ENCODE results near the gene PUM2. TPM values are rescaled to one million over a fixed set of nuclear protein-coding genes. Genes with fewer than 3 reads are reported as not detected.

The PUM2 gene
- total and polyA plus RNA-seq, 2 of the 13 experiments (the other 11 are each of a cell fraction or from before 2014, with no cell fraction given) = 69.6 to 69.8 TPM

DNA sequence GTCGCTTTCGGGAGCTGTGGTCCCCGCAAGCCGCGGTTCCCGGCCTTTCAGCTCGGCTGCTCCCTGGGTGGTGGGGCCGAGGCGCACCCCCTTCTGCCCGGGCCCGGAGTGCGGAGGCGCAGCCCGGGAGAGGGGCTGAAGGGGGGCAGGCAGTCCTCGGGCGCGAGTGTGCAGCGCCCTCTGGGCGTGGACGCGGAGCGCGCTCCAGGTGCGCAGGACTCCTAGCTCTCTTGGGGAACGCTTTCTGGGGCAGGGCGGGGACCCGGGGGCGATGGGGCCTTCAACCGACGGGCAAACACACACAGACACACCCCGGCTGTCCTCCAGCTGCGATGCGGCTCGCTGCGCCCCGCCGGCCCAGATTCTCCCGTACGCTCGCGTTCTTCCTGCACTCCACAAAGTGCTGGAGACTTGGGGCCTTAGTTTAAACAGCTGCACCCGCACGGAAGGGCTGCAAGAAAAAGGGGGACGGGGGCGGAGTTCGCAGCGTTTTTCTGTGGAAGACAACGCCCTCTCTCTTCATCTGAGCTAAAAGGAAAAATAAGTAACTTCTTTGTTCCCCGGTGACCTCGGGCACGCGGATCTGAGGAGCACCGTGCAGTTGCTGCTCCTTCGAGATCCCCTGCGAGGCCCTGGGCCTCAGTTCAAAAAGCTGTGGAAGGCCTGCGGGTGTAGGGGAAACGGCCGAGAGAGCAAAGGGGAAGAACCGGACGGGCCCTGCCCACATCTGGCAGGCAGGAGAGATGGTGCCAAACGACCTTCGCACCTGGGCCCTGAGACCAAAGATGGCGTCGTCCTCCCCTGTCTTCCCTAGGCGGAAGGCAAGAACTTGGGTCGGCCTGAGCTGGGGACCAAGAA lies 125.1 kb downstream of the PUM2 start (continued):
- peak; percentile 48 for TF ChIP-seq RBM22 (optimal IDR thresholded peaks at IDR 0.05; ENCODE audit: low read length)
- peak; percentile 78 for TF ChIP-seq BCL6 (CRISPR knock-in tag; IDR thresholded peaks at IDR 0.05)
- TF ChIP-seq NFIC (IDR thresholded peaks at IDR 0.05; ENCODE audit: low read length) = no peak; the same call in 1 of the 2 replicates
- peak; percentile 50; the same call in 1 of the 2 replicates for TF ChIP-seq POLR2AphosphoS5 (IDR thresholded peaks at IDR 0.05; ENCODE audit: low read depth, low read length)
- TF ChIP-seq FOXO1 (CRISPR knock-in tag; IDR thresholded peaks at IDR 0.05) = peak; percentile 26; the same call in 1 of the 2 replicates
- TF ChIP-seq ZNF781 (CRISPR knock-in tag; IDR thresholded peaks at IDR 0.05; ENCODE audit: borderline replicate concordance, not compliant biosample characterization) = peak; percentile 0
- TF ChIP-seq NFKBIZ (CRISPR knock-in tag; IDR thresholded peaks at IDR 0.05) = no peak
- peak; percentile 76 for TF ChIP-seq PHF8 (CRISPR knock-in tag; IDR thresholded peaks at IDR 0.05)
- peak; percentile 61 for TF ChIP-seq DMAP1 (CRISPR knock-in tag; IDR thresholded peaks at IDR 0.05)
- TF ChIP-seq ELF1 (CRISPR knock-in tag; IDR thresholded peaks at IDR 0.05) = peak; percentile 25; the same call in 1 of the 2 replicates
- no peak for TF ChIP-seq SIX4 (CRISPR knock-in tag; IDR thresholded peaks at IDR 0.05)
- TF ChIP-seq, protein P1, sequence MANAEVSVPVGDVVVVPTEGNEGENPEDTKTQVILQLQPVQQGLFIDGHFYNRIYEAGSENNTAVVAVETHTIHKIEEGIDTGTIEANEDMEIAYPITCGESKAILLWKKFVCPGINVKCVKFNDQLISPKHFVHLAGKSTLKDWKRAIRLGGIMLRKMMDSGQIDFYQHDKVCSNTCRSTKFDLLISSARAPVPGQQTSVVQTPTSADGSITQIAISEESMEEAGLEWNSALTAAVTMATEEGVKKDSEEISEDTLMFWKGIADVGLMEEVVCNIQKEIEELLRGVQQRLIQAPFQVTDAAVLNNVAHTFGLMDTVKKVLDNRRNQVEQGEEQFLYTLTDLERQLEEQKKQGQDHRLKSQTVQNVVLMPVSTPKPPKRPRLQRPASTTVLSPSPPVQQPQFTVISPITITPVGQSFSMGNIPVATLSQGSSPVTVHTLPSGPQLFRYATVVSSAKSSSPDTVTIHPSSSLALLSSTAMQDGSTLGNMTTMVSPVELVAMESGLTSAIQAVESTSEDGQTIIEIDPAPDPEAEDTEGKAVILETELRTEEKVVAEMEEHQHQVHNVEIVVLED (CRISPR knock-in tag; IDR thresholded peaks at IDR 0.05; ENCODE audit: borderline replicate concordance) = peak; percentile 69
- no peak for TF ChIP-seq ZNF207 (IDR thresholded peaks at IDR 0.05; ENCODE audit: borderline replicate concordance)
- TF ChIP-seq KLF13 (CRISPR knock-in tag; IDR thresholded peaks at IDR 0.05) = no peak
- TF ChIP-seq ZNF513 (CRISPR knock-in tag; conservative IDR thresholded peaks at IDR 0.05) = no peak
- TF ChIP-seq, protein P2, sequence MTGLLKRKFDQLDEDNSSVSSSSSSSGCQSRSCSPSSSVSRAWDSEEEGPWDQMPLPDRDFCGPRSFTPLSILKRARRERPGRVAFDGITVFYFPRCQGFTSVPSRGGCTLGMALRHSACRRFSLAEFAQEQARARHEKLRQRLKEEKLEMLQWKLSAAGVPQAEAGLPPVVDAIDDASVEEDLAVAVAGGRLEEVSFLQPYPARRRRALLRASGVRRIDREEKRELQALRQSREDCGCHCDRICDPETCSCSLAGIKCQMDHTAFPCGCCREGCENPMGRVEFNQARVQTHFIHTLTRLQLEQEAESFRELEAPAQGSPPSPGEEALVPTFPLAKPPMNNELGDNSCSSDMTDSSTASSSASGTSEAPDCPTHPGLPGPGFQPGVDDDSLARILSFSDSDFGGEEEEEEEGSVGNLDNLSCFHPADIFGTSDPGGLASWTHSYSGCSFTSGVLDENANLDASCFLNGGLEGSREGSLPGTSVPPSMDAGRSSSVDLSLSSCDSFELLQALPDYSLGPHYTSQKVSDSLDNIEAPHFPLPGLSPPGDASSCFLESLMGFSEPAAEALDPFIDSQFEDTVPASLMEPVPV (CRISPR knock-in tag; IDR thresholded peaks at IDR 0.05) = peak; percentile 86
- TF ChIP-seq HOXA3 (CRISPR knock-in tag; IDR thresholded peaks at IDR 0.05) = peak; percentile 82
- TF ChIP-seq, protein P3, sequence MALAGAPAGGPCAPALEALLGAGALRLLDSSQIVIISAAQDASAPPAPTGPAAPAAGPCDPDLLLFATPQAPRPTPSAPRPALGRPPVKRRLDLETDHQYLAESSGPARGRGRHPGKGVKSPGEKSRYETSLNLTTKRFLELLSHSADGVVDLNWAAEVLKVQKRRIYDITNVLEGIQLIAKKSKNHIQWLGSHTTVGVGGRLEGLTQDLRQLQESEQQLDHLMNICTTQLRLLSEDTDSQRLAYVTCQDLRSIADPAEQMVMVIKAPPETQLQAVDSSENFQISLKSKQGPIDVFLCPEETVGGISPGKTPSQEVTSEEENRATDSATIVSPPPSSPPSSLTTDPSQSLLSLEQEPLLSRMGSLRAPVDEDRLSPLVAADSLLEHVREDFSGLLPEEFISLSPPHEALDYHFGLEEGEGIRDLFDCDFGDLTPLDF (CRISPR knock-in tag; IDR thresholded peaks at IDR 0.05) = 0 out of 2 replicates have a peak, but pooled peaks have one; percentile 29
- TF ChIP-seq ZFP36L2 (CRISPR knock-in tag; IDR thresholded peaks at IDR 0.05) = no peak
- TF ChIP-seq LCORL (IDR thresholded peaks at IDR 0.05) = no peak
- peak; percentile 99 for TF ChIP-seq LCORL (CRISPR knock-in tag; IDR thresholded peaks at IDR 0.05)
- peak; percentile 28 for TF ChIP-seq ZNF329 (CRISPR knock-in tag; IDR thresholded peaks at IDR 0.05; ENCODE audit: low read depth)
- TF ChIP-seq ZNF414 (CRISPR knock-in tag; IDR thresholded peaks at IDR 0.05) = peak; percentile 45; the same call in 1 of the 2 replicates
- TF ChIP-seq TBL1XR1 (IDR thresholded peaks at IDR 0.05; ENCODE audit: borderline replicate concordance, low read length, partially characterized antibody) = peak; percentile 7
